A549 (cell line): ENCODE results near the gene FCGR2B. TPM values are rescaled to one million over a fixed set of nuclear protein-coding genes. Genes with fewer than 3 reads are reported as not detected.
"Not testable (repeated sequence)": the region's sequence is repeated elsewhere in the genome, so short reads cannot be mapped to it uniquely, and the experiment has no call there.

Source experiments
- ATAC-seq, 2 experiments: fragments of 200-7000 bp in 1 of 2; fragments of >200 bp in 1 of 2; cut with Nextera tagmentation in 1 of 2; cut with Tn5 transposase in 1 of 2; 3 replicates each; pipeline versions ENCODE4 v1.8.0 to v1.9.1; 2018 to 2020; ENCODE audit warnings: mild to moderate bottlenecking in 1 of 2, moderate library complexity in 1 of 2
- CTCF ChIA-PET: fragments of 300-600 bp; sonication (Branson Sonifier 250); formaldehyde crosslinking; extraction: SDS; loops from one replicate; lab custom pipeline; 2021; ENCODE audit warnings: antibody characterized with exemption, inconsistent platforms; lab: Yijun Ruan, JAX
- POLR2A ChIA-PET: fragments of 350-600 bp; formaldehyde crosslinking; extraction: SDS; loops from one replicate; lab custom pipeline; 2021; ENCODE audit warnings: antibody characterized with exemption, inconsistent platforms; lab: Yijun Ruan, JAX
- DNase-seq, 2 experiments: peaks; one replicate each; pipeline versions ENCODE4 v3.0.0 to v3.0.0-alpha.2; 2011 to 2016; ENCODE audit warnings: low read depth in 1 of 2, low spot score in 1 of 2
- FAIRE-seq: peaks from 2 replicates; lab custom pipeline; 2011; peaks lifted over from hg19 to GRCh38; lab: Jason Lieb, UNC
- H3K27ac ChIP-seq, 2 experiments: fragments of >200 bp; sonication (Bioruptor Twin); formaldehyde crosslinking; 3 replicates each; pipeline ENCODE4 v1.5.1; 2016 to 2017
- H3K4me1 ChIP-seq: fragments of >200 bp; sonication (Bioruptor Twin); formaldehyde crosslinking; 3 replicates; pipeline ENCODE4 v1.6.1; 2016
- H3K4me2 ChIP-seq: fragments of >200 bp; sonication (Bioruptor Twin); formaldehyde crosslinking; 3 replicates; pipeline ENCODE4 v1.6.1; 2016
- H3K4me3 ChIP-seq: fragments of >200 bp; sonication (Bioruptor Twin); formaldehyde crosslinking; 3 replicates; pipeline ENCODE4 v1.5.1; 2016
- H3K9me3 ChIP-seq: fragments of >200 bp; sonication (Bioruptor Twin); formaldehyde crosslinking; 3 replicates; pipeline ENCODE4 v1.6.1; 2016
- CEBPB ChIP-seq, 2 experiments: fragments of >200 bp in 1 of 2; sonication (Bioruptor Twin) in 1 of 2; formaldehyde crosslinking in 1 of 2; IDR thresholded peaks; 2 replicates each; pipeline ENCODE4 v1.6.1; 2012 to 2016
- FOXS1 ChIP-seq: fragments of 250-450 bp; sonication (Bioruptor Pico); IDR thresholded peaks from 2 replicates; pipeline ENCODE4 v1.5.0; 2020; ENCODE audit warnings: mild to moderate bottlenecking, moderate library complexity
- HOXA7 ChIP-seq: fragments of 250-450 bp; sonication (Bioruptor Pico); IDR thresholded peaks from 2 replicates; pipeline ENCODE4 v1.5.0; 2020; ENCODE audit warnings: mild to moderate bottlenecking, moderate library complexity
- MAFK ChIP-seq: fragments of 450-650 bp; IDR thresholded peaks from 2 replicates; pipeline ENCODE4 v1.6.1; 2014; ENCODE audit not compliant: partially characterized antibody
- MAZ ChIP-seq: fragments of 150-350 bp; IDR thresholded peaks from 2 replicates; pipeline ENCODE4 v1.6.1; 2014; ENCODE audit warnings: antibody characterized with exemption, low read depth, low read length, borderline replicate concordance
- NR3C1 ChIP-seq: fragments of >200 bp; sonication (Bioruptor Twin); formaldehyde crosslinking; IDR thresholded peaks from 3 replicates; pipeline ENCODE4 v1.6.1; 2017
- RARB ChIP-seq: fragments of 250-450 bp; sonication (Bioruptor Pico); IDR thresholded peaks from 2 replicates; pipeline ENCODE4 v1.8.0; 2021; ENCODE audit warnings: mild to moderate bottlenecking, moderate library complexity
- RFX5 ChIP-seq: fragments of 450-650 bp; IDR thresholded peaks from 2 replicates; pipeline ENCODE4 v1.7.1; 2014; ENCODE audit warnings: antibody characterized with exemption, mild to moderate bottlenecking, moderate library complexity
- TFCP2L1 ChIP-seq: fragments of 250-450 bp; sonication (Bioruptor Pico); IDR thresholded peaks from 2 replicates; pipeline ENCODE4 v1.5.0; 2021; ENCODE audit warnings: mild to moderate bottlenecking
- ZSCAN20 ChIP-seq: fragments of 250-450 bp; sonication (Bioruptor Pico); IDR thresholded peaks from 2 replicates; pipeline ENCODE4 v1.8.0; 2022; ENCODE audit warnings: mild to moderate bottlenecking, moderate library complexity
- WGBS: methylation state at CpG from one replicate; pipeline ENCODE4 v1.1.6; 2017; ENCODE audit errors: missing lambda C conversion rate; 5-methylcytosine and 5-hydroxymethylcytosine counted together
- polyA plus RNA-seq, 4 experiments: library from polyadenylated mRNA; depleted of rRNA in 3 of 4; stranded (reverse); fragments of >200 nt; fragmentation: RNase III in 1 of 4; extraction: RNeasy Plus Mini Kit Qiagen cat#74134 plus additional on column Dnase treatment in 1 of 4; gene quantifications; 2 replicates in 3 of 4; 3 replicates in 1 of 4; pipeline ENCODE4 v1.2.3, GENCODE V29; 2011 to 2017
- TF ChIP-seq, protein P1 (sequence below): IDR thresholded peaks from 2 replicates; pipeline ENCODE4 v1.6.1; 2012
- TF ChIP-seq, protein P2 (sequence below): fragments of 150-350 bp; IDR thresholded peaks from 2 replicates; pipeline ENCODE4 v1.6.1; 2014; ENCODE audit warnings: low read depth, mild to moderate bottlenecking, low read length
- TF ChIP-seq, protein P3 (sequence below): IDR thresholded peaks from 2 replicates; pipeline ENCODE4 v1.6.1; 2012
- TF ChIP-seq, protein P4 (sequence below): fragments of >200 bp; sonication (Bioruptor Twin); formaldehyde crosslinking; IDR thresholded peaks from 3 replicates; pipeline ENCODE4 v1.6.1; 2016

FCGR2B gene
- polyA plus RNA-seq, 2 of the 4 experiments (the other 2 are of a cell fraction) = not detected

DNA sequence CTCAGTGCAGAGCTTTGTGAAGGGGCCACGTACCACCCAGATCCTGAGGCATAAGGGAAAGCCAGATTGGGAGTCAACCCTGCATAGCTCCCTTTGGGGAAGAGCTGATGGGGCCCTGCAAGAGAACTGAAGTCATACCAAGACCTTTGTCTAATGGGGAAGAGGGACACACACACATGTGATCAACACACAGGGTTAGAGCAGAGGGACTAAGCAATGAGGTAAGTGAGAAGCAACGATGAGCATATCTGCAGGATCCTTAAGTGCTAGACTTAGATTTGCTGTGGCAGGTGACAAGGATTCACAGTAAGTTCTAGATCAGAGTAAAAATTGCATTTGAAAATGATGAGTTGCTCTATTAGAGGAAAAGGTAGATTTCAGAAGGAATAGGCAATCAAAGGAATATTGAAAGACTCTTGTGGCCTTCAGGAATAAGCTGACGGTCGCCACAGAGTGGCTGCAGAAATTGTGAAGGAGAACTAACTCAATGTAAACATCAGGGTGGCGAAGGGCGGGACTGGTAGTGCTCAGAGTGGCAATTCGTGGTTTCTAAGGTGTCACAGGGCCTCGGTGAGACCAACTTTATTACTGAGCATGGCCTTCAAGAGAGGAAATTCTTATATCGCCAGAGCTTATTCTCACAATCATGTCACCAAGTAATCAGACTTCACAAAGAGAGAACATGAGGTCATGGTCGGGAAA is 36.3 kb upstream of the FCGR2B start:
- DNase-seq, H3K4me3 ChIP-seq, H3K9me3 ChIP-seq, H3K27ac ChIP-seq, FAIRE-seq, ATAC-seq, POLR2A ChIA-PET, H3K4me2 ChIP-seq, H3K4me1 ChIP-seq, CTCF ChIA-PET: not testable (repeated sequence)
- WGBS = 71% methylated on average over 9 of the region's 10 CpGs

DNA sequence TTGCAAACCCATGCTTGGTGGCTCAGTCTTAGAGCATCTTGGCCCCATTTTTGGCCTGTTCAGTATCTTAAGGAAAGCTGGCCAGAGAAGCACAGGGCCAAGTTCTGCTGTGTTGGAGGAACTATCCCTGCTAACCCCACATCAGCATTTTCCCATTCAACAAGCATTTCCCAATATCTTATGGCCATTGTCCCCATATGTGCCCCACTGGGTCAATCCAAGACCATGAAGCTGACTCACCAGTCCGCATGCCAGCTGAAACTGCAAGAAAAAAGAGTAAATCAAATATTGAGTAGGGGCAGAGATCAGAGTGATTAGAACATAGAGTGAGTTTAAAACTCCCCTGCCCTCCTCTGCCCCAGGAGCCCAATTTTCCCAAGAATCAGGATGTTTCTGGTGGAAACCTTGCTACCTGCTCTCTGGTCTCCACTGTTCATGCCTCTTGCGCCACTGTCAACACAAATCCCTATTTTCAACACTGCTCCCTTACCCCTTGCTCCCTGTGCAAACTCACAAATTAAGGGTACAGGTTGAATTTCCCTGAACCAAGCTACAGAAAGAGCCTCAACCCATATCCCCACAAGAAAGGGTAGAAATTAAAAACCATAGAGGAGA is 32.7 kb upstream of the FCGR2B start:
- DNase-seq, H3K27ac ChIP-seq, ATAC-seq, H3K4me2 ChIP-seq, H3K4me1 ChIP-seq, H3K4me3 ChIP-seq, H3K9me3 ChIP-seq, FAIRE-seq, POLR2A ChIA-PET, CTCF ChIA-PET: not testable (repeated sequence)
- WGBS = 78% methylated on average over 1 of the region's 2 CpGs

DNA sequence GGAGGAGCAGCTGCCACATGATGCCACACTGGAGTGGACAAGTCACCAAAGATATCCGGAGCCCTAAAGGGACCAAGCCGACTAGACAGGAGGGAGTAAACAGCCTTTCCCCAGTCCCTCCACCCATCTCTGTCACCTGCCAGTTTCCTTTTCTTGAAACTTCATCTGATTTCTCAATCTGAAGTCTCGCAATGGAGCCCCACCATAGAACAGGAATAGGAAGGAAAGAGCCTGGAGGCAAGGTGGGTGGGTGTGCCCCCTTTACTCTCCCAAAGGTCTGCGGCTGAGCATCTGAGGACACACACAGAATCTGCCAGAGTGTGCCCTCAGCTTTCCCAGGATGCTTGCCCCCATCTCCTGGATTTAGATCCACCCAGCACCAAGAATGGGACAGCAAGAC is 31.9 kb upstream of the FCGR2B start, which contains the start of gene FCGR3B:
FCGR3B (minus strand) TSS at position 101 of the 400 bp plus-strand sequence; CDS start at position 19, 82 bp downstream.
- DNase-seq (no peak), ATAC-seq (no peak), FAIRE-seq (no peak)
- POLR2A ChIA-PET = no interaction called here
- no peaks in the 10 kb centered on the region for H3K9me3 ChIP-seq
- CTCF ChIA-PET = no interaction called here
- WGBS = 60% methylated on average over 4 of the region's 4 CpGs
- H3K4me3 ChIP-seq = no peak within 1 kb of the TSS
- H3K4me2 ChIP-seq = no peak within 1 kb of the TSS
- H3K27ac ChIP-seq = no peak within 1 kb of the TSS
- TF ChIP-seq, protein P1, sequence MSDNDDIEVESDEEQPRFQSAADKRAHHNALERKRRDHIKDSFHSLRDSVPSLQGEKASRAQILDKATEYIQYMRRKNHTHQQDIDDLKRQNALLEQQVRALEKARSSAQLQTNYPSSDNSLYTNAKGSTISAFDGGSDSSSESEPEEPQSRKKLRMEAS = no peak
- TF ChIP-seq ZSCAN20 = no peak
- TF ChIP-seq TFCP2L1 (CRISPR knock-in tag) = no peak
- TF ChIP-seq, protein P2, sequence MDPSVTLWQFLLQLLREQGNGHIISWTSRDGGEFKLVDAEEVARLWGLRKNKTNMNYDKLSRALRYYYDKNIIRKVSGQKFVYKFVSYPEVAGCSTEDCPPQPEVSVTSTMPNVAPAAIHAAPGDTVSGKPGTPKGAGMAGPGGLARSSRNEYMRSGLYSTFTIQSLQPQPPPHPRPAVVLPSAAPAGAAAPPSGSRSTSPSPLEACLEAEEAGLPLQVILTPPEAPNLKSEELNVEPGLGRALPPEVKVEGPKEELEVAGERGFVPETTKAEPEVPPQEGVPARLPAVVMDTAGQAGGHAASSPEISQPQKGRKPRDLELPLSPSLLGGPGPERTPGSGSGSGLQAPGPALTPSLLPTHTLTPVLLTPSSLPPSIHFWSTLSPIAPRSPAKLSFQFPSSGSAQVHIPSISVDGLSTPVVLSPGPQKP = no peak
- TF ChIP-seq, protein P3, sequence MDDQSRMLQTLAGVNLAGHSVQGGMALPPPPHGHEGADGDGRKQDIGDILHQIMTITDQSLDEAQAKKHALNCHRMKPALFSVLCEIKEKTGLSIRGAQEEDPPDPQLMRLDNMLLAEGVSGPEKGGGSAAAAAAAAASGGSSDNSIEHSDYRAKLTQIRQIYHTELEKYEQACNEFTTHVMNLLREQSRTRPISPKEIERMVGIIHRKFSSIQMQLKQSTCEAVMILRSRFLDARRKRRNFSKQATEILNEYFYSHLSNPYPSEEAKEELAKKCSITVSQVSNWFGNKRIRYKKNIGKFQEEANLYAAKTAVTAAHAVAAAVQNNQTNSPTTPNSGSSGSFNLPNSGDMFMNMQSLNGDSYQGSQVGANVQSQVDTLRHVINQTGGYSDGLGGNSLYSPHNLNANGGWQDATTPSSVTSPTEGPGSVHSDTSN = no peak
- no peak for TF ChIP-seq RFX5
- TF ChIP-seq NR3C1 = no peak
- no peak for TF ChIP-seq MAZ
- TF ChIP-seq, protein P4, sequence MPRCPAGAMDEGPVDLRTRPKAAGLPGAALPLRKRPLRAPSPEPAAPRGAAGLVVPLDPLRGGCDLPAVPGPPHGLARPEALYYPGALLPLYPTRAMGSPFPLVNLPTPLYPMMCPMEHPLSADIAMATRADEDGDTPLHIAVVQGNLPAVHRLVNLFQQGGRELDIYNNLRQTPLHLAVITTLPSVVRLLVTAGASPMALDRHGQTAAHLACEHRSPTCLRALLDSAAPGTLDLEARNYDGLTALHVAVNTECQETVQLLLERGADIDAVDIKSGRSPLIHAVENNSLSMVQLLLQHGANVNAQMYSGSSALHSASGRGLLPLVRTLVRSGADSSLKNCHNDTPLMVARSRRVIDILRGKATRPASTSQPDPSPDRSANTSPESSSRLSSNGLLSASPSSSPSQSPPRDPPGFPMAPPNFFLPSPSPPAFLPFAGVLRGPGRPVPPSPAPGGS = no peak
- TF ChIP-seq CEBPB (IDR thresholded peaks at IDR 0.05) = no peak
- no peak for TF ChIP-seq MAFK
- TF ChIP-seq FOXS1 = no peak
- no peak for TF ChIP-seq HOXA7
- no peak for TF ChIP-seq RARB (CRISPR knock-in tag)
- TF ChIP-seq, all 56 proteins: peak for 0
- H3K4me1 ChIP-seq = no peaks in the 10 kb centered on the region

DNA sequence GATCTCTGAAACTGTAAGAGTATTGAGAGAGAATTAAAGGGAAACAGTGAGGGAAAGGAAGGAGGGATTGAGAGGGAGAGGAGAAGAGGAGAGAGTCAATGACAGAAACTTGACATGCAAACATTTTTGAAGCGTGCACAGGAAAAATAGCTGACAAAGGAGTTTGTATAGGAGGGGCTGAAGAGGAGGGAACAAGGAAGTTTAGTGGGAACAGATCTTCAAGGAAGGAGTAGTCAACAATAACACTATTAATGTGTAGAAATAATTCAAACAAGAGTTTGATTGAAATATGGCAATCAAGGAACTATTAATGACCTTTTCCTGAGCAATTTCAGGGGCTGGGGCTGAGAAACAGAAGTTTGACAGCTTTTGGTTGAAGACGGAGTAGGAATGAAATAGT is 27.9 kb upstream of the FCGR2B start:
- CTCF ChIA-PET, FAIRE-seq: not testable (repeated sequence)
- 80% methylated on average over 1 of the region's 2 CpGs for WGBS

DNA sequence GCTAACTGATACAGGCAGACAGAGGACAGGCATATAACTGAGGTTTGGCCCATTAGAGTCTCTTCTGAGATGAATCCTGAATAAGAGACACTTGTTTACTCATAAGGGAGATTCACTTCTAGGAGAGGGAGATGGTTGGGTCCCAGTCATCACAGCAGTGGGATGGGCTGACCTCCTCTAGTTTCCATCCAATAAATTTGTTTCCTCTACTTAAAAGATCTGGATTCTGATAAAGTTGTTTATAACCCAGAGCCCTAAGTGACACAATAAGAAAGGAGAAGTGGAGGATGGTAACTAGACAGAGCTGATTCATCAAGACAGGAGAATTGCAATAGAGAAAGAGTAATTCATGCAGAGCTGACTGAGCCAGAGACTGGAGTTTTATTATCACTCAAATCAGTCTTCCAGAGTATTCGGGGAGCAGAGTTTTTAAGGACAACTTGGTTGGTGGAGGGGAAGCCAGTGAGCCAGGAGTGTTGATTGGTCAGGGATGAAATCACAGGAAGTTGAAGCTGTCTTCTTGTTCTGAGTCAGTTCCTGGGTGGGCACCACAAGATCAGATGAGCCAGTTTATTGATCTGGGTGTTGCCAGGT is 26.7 kb upstream of the FCGR2B start:
- DNase-seq, H3K4me3 ChIP-seq, FAIRE-seq, H3K27ac ChIP-seq, H3K4me2 ChIP-seq, CTCF ChIA-PET, H3K4me1 ChIP-seq, ATAC-seq, POLR2A ChIA-PET, H3K9me3 ChIP-seq: not testable (repeated sequence)
- no CpG with 5 or more reads among the region's 1 CpG for WGBS

More for the DNA sequence above, 27.9 kb upstream of the FCGR2B start:
- H3K27ac ChIP-seq, DNase-seq, H3K4me1 ChIP-seq, POLR2A ChIA-PET, H3K4me2 ChIP-seq, ATAC-seq, H3K4me3 ChIP-seq, H3K9me3 ChIP-seq: not testable (repeated sequence)
- TF ChIP-seq MAFK = peak; percentile 7
- TF ChIP-seq, all 56 proteins: peak for 1; not testable (repeated sequence) for 55

DNA sequence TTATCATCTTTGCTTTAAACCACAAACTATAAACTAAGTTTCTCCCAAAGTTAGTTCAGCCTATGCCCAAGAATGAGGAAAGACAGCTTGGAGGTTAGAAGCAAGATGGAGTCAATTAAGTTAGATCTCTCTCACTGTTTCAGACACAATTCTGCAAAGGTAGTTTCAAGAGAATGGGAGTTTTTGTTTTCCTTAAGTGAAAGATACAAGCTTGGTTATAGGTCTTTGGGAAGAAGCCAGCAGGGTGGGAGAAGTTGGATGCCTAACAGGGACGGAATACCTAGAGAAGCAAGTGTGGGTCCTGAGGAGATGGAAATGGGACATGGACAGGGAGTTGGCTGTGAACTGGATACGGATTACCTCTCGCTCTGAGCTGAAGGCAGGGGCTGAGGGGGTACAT is 26.0 kb upstream of the FCGR2B start:
- H3K27ac ChIP-seq, FAIRE-seq, H3K4me3 ChIP-seq, H3K9me3 ChIP-seq, POLR2A ChIA-PET, DNase-seq, H3K4me2 ChIP-seq, H3K4me1 ChIP-seq, CTCF ChIA-PET, ATAC-seq: not testable (repeated sequence)
- WGBS = 64% methylated on average over 3 of the region's 3 CpGs
